Activated T-cell treated with anti-CD3 and anti-CD28 coated beads, Interleukin-2, amount 50 U/mL, for 24 hours (primary cell): ENCODE measurements around the gene DPCD.
"Not testable (repeated sequence)": the region's sequence is repeated elsewhere in the genome, so short reads cannot be mapped to it uniquely, and the experiment has no call there.

Experiments used
- DNase-seq: peaks from one replicate; pipeline ENCODE4 v3.0.0-alpha.2; 2020
- H3K27ac Mint-ChIP-seq: 2 replicates; pipeline ENCODE4 v1.8.0; 2020; ENCODE audit warnings: mild to moderate bottlenecking, mixed read lengths
- H3K27me3 Mint-ChIP-seq: 2 replicates; pipeline ENCODE4 v1.8.0; 2020; ENCODE audit warnings: mixed read lengths
- H3K36me3 Mint-ChIP-seq: 2 replicates; pipeline ENCODE4 v1.8.0; 2020; ENCODE audit warnings: low read depth, mixed read lengths
- H3K4me1 Mint-ChIP-seq: 2 replicates; pipeline ENCODE4 v1.8.0; 2020; ENCODE audit warnings: low read depth, mixed read lengths
- H3K4me3 Mint-ChIP-seq: 2 replicates; pipeline ENCODE4 v1.8.0; 2020; ENCODE audit warnings: mild to moderate bottlenecking, moderate library complexity, mixed read lengths
- H3K9me3 Mint-ChIP-seq: 2 replicates; pipeline ENCODE4 v1.8.0; 2020; ENCODE audit warnings: mixed read lengths

Gene DPCD

GRCh38 chr10:101616415-101617101 is 28.4 kb downstream of the DPCD start:
- peaks cover 3% of the 10 kb centered on the region for H3K4me1 Mint-ChIP-seq
- no peak overlapping the region for H3K4me3 Mint-ChIP-seq
- no peaks in the 10 kb centered on the region for H3K9me3 Mint-ChIP-seq
- DNase-seq, result no peak
- no peaks in the 10 kb centered on the region for H3K27me3 Mint-ChIP-seq
- peak overlapping the region; percentile 67 for H3K27ac Mint-ChIP-seq
- H3K36me3 Mint-ChIP-seq, result peaks cover 58% of the 10 kb centered on the region

- peaks cover 60% of the 10 kb centered on the region for H3K36me3 Mint-ChIP-seq
- no peak overlapping the region for H3K4me3 Mint-ChIP-seq
- H3K4me1 Mint-ChIP-seq, result no peaks in the 10 kb centered on the region
- no peaks in the 10 kb centered on the region for H3K9me3 Mint-ChIP-seq
- H3K27ac Mint-ChIP-seq, result peak overlapping the region; percentile 67
- H3K27me3 Mint-ChIP-seq, result no peaks in the 10 kb centered on the region
- no peak for DNase-seq
These were observed 29.1 kb downstream of the DPCD start for GRCh38 chr10:101617102-101617823.

- peaks cover 62% of the 10 kb centered on the region for H3K36me3 Mint-ChIP-seq
- no peak for DNase-seq
- peak overlapping the region; percentile 67 for H3K27ac Mint-ChIP-seq
- H3K4me3 Mint-ChIP-seq, result no peak overlapping the region
- H3K4me1 Mint-ChIP-seq, result no peaks in the 10 kb centered on the region
- no peaks in the 10 kb centered on the region for H3K27me3 Mint-ChIP-seq
- H3K9me3 Mint-ChIP-seq, result no peaks in the 10 kb centered on the region
These were observed 29.9 kb downstream of the DPCD start for GRCh38 chr10:101617824-101618568.

GRCh38 chr10:101618871-101619270 is 30.8 kb downstream of the DPCD start:
- H3K9me3 Mint-ChIP-seq, result no peaks in the 10 kb centered on the region
- peaks cover 68% of the 10 kb centered on the region for H3K36me3 Mint-ChIP-seq
- no peaks in the 10 kb centered on the region for H3K4me1 Mint-ChIP-seq
- peak overlapping the region; percentile 44 for H3K27ac Mint-ChIP-seq
- H3K27me3 Mint-ChIP-seq, result no peaks in the 10 kb centered on the region
- no peak overlapping the region for H3K4me3 Mint-ChIP-seq
- no peak for DNase-seq

- H3K36me3 Mint-ChIP-seq, result peaks cover 77% of the 10 kb centered on the region
- no peaks in the 10 kb centered on the region for H3K4me1 Mint-ChIP-seq
- H3K27me3 Mint-ChIP-seq, result no peaks in the 10 kb centered on the region
- no peak overlapping the region for H3K27ac Mint-ChIP-seq
- no peaks in the 10 kb centered on the region for H3K9me3 Mint-ChIP-seq
- H3K4me3 Mint-ChIP-seq, result no peak overlapping the region
- no peak for DNase-seq
These were observed 31.9 kb downstream of the DPCD start for GRCh38 chr10:101619983-101620382.

- Mint-ChIP-seq H3K9me3 (no peaks in the 10 kb centered on the region), H3K4me3 (no peak overlapping the region), H3K36me3 (peaks cover 75% of the 10 kb centered on the region), H3K27ac (no peak overlapping the region), H3K4me1 (no peaks in the 10 kb centered on the region), H3K27me3 (no peaks in the 10 kb centered on the region)
- no peak for DNase-seq
These were observed 35.4 kb downstream of the DPCD start for GRCh38 chr10:101623528-101623927.

GRCh38 chr10:101624526-101625102 is 36.5 kb downstream of the DPCD start:
- Mint-ChIP-seq H3K9me3 (no peaks in the 10 kb centered on the region), H3K27ac (peak overlapping the region; percentile 50), H3K27me3 (no peaks in the 10 kb centered on the region), H3K4me1 (no peaks in the 10 kb centered on the region), H3K4me3 (no peak overlapping the region), H3K36me3 (peaks cover 71% of the 10 kb centered on the region)
- DNase-seq, result no peak

GRCh38 chr10:101625821-101626412 is 37.8 kb downstream of the DPCD start:
- H3K9me3 Mint-ChIP-seq, result no peaks in the 10 kb centered on the region
- H3K27ac Mint-ChIP-seq, result no peak overlapping the region
- DNase-seq, result no peak
- H3K4me3 Mint-ChIP-seq, result no peak overlapping the region
- H3K4me1 Mint-ChIP-seq, result no peaks in the 10 kb centered on the region
- H3K27me3 Mint-ChIP-seq, result no peaks in the 10 kb centered on the region
- H3K36me3 Mint-ChIP-seq, result peaks cover 69% of the 10 kb centered on the region

- H3K27ac Mint-ChIP-seq, result no peak overlapping the region
- H3K4me1 Mint-ChIP-seq, result peaks cover 4% of the 10 kb centered on the region
- H3K9me3 Mint-ChIP-seq, result no peaks in the 10 kb centered on the region
- DNase-seq, result no peak
- no peaks in the 10 kb centered on the region for H3K27me3 Mint-ChIP-seq
- H3K36me3 Mint-ChIP-seq, result peaks cover 54% of the 10 kb centered on the region
- H3K4me3 Mint-ChIP-seq, result no peak overlapping the region
These were observed 41.9 kb downstream of the DPCD start for GRCh38 chr10:101629837-101630632.

- Mint-ChIP-seq H3K9me3 (no peaks in the 10 kb centered on the region), H3K27me3 (no peaks in the 10 kb centered on the region), H3K4me3 (no peak overlapping the region), H3K4me1 (peaks cover 7% of the 10 kb centered on the region), H3K27ac (no peak overlapping the region), H3K36me3 (peaks cover 53% of the 10 kb centered on the region)
- no peak for DNase-seq
These were observed 42.5 kb downstream of the DPCD start for GRCh38 chr10:101630633-101630920.

GRCh38 chr10:101631821-101632475 is 43.8 kb downstream of the DPCD start:
- H3K4me3 Mint-ChIP-seq, result no peak overlapping the region
- no peak overlapping the region for H3K27ac Mint-ChIP-seq
- H3K4me1 Mint-ChIP-seq, result peaks cover 9% of the 10 kb centered on the region
- no peaks in the 10 kb centered on the region for H3K9me3 Mint-ChIP-seq
- DNase-seq, result no peak
- H3K36me3 Mint-ChIP-seq, result peaks cover 53% of the 10 kb centered on the region
- no peaks in the 10 kb centered on the region for H3K27me3 Mint-ChIP-seq

- H3K4me3 Mint-ChIP-seq, H3K27me3 Mint-ChIP-seq, H3K4me1 Mint-ChIP-seq, H3K27ac Mint-ChIP-seq, H3K9me3 Mint-ChIP-seq, DNase-seq: not testable (repeated sequence)
- H3K36me3 Mint-ChIP-seq, result peaks cover 50% of the 10 kb centered on the region
These were observed 45.4 kb downstream of the DPCD start for GRCh38 chr10:101633510-101633909.

GRCh38 chr10:101639141-101639900 is 51.2 kb downstream of the DPCD start:
- H3K36me3 Mint-ChIP-seq, result peaks cover 60% of the 10 kb centered on the region
- H3K9me3 Mint-ChIP-seq, result no peaks in the 10 kb centered on the region
- H3K4me1 Mint-ChIP-seq, result peaks cover 12% of the 10 kb centered on the region
- DNase-seq, result no peak
- no peak overlapping the region for H3K4me3 Mint-ChIP-seq
- H3K27ac Mint-ChIP-seq, result no peak overlapping the region
- no peaks in the 10 kb centered on the region for H3K27me3 Mint-ChIP-seq
